Esophagus muscularis mucosa (tissue), 3 donors: ENCODE data around the gene PROSER3.

Source experiments
- CTCF ChIP-seq, 3 experiments: fragments of 200-600 bp in 2 of 3; fragments of 450-650 bp in 1 of 3; sonication (generic) in 2 of 3; IDR thresholded peaks; one replicate each; pipeline ENCODE4 v1.5.1; 2017 to 2019; ENCODE audit warnings: antibody characterized with exemption in 3 of 3, mild to moderate bottlenecking in 2 of 3, moderate library complexity in 1 of 3
- POLR2A ChIP-seq: fragments of 450-650 bp; IDR thresholded peaks from one replicate; pipeline ENCODE4 v1.6.1; 2017; ENCODE audit warnings: antibody characterized with exemption, moderate library complexity, mild to moderate bottlenecking, low read depth
- POLR2AphosphoS5 ChIP-seq, 2 donors: sonication (generic); formaldehyde crosslinking; IDR thresholded peaks; one replicate each; pipeline ENCODE4 v1.6.1; 2017; ENCODE audit warnings: antibody characterized with exemption in 2 of 2

DNA sequence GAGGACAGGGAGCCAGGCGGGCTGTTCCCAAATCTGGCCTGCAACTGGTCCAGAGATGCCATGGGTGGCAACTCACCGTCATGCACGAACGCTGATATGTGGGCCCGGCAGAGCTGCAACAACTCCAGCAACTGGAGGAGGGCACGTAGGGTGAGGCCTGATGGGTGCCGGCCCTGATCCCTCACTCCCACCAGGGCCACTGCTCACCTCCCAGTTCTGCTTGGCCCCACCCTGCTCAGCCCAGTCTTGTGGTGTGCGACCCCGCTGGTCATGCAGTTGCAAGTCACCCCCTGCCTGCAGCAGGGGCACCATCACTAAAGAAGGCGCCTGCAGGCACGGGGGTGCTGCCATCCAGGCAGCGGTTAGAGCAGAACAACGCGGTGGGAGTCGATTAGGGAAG is 34.3 kb downstream of the PROSER3 start:
- TF ChIP-seq CTCF (IDR thresholded peaks at IDR 0.05) = no peak
- TF ChIP-seq POLR2AphosphoS5 (IDR thresholded peaks at IDR 0.05) = no peak
- TF ChIP-seq POLR2A = no peak
